Uterus (tissue), 4 donors: Measurements from ENCODE around the gene HDGFL3. TPM values are rescaled to one million over a fixed set of nuclear protein-coding genes. Genes with fewer than 3 reads are reported as not detected.

ENCODE experiments used
- DNase-seq, 2 donors: peaks; one replicate each; pipeline ENCODE4 v3.0.0-alpha.2; 2019 to 2020
- H3K27ac ChIP-seq, 2 donors: fragments of 200-600 bp; sonication (generic); 1 replicate in 1 of 2; 2 replicates in 1 of 2; pipeline ENCODE4 v1.5.1; 2016 to 2018
- H3K27me3 ChIP-seq, 2 donors: fragments of 200-600 bp; sonication (generic); one replicate each; pipeline ENCODE4 v1.5.1; 2018 to 2019; ENCODE audit warnings: control low read depth in 1 of 2
- H3K36me3 ChIP-seq, 2 donors: fragments of 200-600 bp; sonication (generic); one replicate each; pipeline ENCODE4 v1.5.1; 2019; ENCODE audit warnings: control low read depth in 1 of 2
- H3K4me1 ChIP-seq, 2 donors: fragments of 200-600 bp; sonication (generic); one replicate each; pipeline ENCODE4 v1.5.1; 2018 to 2019; ENCODE audit warnings: control low read depth in 1 of 2
- H3K4me3 ChIP-seq, 2 donors: fragments of 200-600 bp; sonication (generic); 1 replicate in 1 of 2; 2 replicates in 1 of 2; pipeline ENCODE4 v1.5.1; 2018 to 2019; ENCODE audit warnings: mild to moderate bottlenecking in 1 of 2
- H3K9me3 ChIP-seq, 2 donors: fragments of 200-600 bp; sonication (generic); one replicate each; pipeline ENCODE4 v1.5.1; 2019; ENCODE audit warnings: control low read depth in 1 of 2
- POLR2A ChIP-seq, 2 donors: fragments of 450-650 bp; IDR thresholded peaks; one replicate each; pipeline ENCODE4 v1.6.1; 2016; ENCODE audit warnings: antibody characterized with exemption in 2 of 2, mild to moderate bottlenecking in 1 of 2, moderate library complexity in 1 of 2
- intact Hi-C: fragments of 100-400 bp; cut with DNase I; formaldehyde crosslinking; loops from one replicate; pipeline ENCODE4 v1.15.1; 2023; ENCODE audit warnings: low total_unique reads
- total RNA-seq, 4 donors: library from RNA; depleted of rRNA in 3 of 4; stranded (reverse); fragments of >200 nt in 3 of 4; gene quantifications; one replicate each; pipeline versions ENCODE4 v1.1.0 to v1.2.4, GENCODE V29; 2014 to 2023
- TF ChIP-seq, protein P1 (sequence below), 4 experiments: fragments of 200-600 bp in 2 of 4; fragments of 450-650 bp in 2 of 4; sonication (generic) in 2 of 4; IDR thresholded peaks; one replicate each; pipeline ENCODE4 v1.5.1; 2016 to 2019; ENCODE audit warnings: antibody characterized with exemption in 4 of 4, mild to moderate bottlenecking in 2 of 4, moderate library complexity in 1 of 4
- donor health status: DM: yes; HTN: yes; CAD: no.

The HDGFL3 gene
- total RNA-seq, 4 donors from 2014 or later: 12.8 to 70.9 (median 38.1) TPM

DNA sequence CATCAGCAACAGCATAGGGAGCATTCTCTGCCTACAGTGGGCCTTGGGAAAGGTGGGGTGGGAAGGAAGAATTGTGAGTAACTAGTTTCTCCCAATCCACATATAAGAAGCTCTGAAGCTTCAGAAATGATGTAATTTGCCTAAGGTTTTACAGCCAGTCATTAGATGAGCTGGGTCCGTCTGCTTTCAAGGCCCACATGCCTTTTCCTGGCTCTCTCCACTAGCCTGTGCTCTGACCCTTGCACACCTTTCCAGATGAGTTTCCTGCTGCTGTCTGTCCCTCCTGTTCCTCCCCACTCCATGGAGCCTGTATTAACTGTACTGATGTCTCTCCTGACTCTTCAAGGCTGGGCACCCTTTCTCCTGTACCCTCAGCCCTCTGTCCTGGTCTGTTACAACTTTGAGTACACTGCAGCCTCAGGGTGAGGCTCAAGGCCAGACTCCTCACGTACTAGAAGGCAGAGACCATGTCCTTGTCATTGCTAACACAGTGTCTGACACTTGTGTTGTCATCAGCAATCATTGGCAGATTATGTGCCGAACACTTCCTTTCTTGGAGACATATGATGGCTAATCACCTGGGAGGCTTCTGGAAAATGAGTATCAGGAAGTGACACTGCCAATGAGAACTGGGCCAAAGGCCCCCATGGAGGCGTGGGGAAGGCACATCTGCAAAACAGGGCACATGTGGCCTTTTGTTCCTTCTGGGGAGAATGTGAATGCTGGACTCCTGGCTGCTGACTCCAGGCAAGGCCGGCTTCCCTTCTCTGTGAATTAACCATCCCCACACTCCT, 93.5 kb downstream of the HDGFL3 start:
- Histone ChIP-seq H3K4me3 (no peak overlapping the region), H3K27me3 (no peaks in the 10 kb centered on the region), H3K36me3 (no peaks in the 10 kb centered on the region), H3K4me1 (no peaks in the 10 kb centered on the region), H3K9me3 (no peaks in the 10 kb centered on the region), H3K27ac (peak overlapping the region in 1 of 2 donors; percentile 35)
- TF ChIP-seq POLR2A (IDR thresholded peaks at IDR 0.05): no peak
- TF ChIP-seq, protein P1, sequence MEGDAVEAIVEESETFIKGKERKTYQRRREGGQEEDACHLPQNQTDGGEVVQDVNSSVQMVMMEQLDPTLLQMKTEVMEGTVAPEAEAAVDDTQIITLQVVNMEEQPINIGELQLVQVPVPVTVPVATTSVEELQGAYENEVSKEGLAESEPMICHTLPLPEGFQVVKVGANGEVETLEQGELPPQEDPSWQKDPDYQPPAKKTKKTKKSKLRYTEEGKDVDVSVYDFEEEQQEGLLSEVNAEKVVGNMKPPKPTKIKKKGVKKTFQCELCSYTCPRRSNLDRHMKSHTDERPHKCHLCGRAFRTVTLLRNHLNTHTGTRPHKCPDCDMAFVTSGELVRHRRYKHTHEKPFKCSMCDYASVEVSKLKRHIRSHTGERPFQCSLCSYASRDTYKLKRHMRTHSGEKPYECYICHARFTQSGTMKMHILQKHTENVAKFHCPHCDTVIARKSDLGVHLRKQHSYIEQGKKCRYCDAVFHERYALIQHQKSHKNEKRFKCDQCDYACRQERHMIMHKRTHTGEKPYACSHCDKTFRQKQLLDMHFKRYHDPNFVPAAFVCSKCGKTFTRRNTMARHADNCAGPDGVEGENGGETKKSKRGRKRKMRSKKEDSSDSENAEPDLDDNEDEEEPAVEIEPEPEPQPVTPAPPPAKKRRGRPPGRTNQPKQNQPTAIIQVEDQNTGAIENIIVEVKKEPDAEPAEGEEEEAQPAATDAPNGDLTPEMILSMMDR (IDR thresholded peaks at IDR 0.05): no peak
- intact Hi-C loops: no loop called here
- no peak for DNase-seq

GRCh38 chr15:83112956-83113299, 94.7 kb downstream of the HDGFL3 start:
- no peaks in the 10 kb centered on the region for H3K9me3 ChIP-seq
- no peak overlapping the region for H3K4me3 ChIP-seq
- TF ChIP-seq, protein P1 (IDR thresholded peaks at IDR 0.05): no peak
- no peak for TF ChIP-seq POLR2A (IDR thresholded peaks at IDR 0.05)
- H3K36me3 ChIP-seq: no peaks in the 10 kb centered on the region
- H3K27me3 ChIP-seq: no peaks in the 10 kb centered on the region
- peaks cover 0 to under 1% of the 10 kb centered on the region in 2 donors for H3K4me1 ChIP-seq
- intact Hi-C loops: no loop called here
- DNase-seq: peak in 1 of 2 donors; percentile 39
- peak overlapping the region in 1 of 2 donors; percentile 15 for H3K27ac ChIP-seq

- no peaks in the 10 kb centered on the region for H3K36me3 ChIP-seq
- H3K27ac ChIP-seq: peak overlapping the region in 1 of 2 donors; percentile 15
- TF ChIP-seq, protein P1 (IDR thresholded peaks at IDR 0.05): no peak
- no peak for TF ChIP-seq POLR2A (IDR thresholded peaks at IDR 0.05)
- DNase-seq: peak in 1 of 2 donors; percentile 37
- H3K27me3 ChIP-seq: no peaks in the 10 kb centered on the region
- no peaks in the 10 kb centered on the region for H3K9me3 ChIP-seq
- no peak overlapping the region for H3K4me3 ChIP-seq
- peaks cover 0 to 6% of the 10 kb centered on the region in 2 donors for H3K4me1 ChIP-seq
- intact Hi-C loops: no loop called here
Measured at GRCh38 chr15:83112233-83112955, 95.2 kb downstream of the HDGFL3 start.

GRCh38 chr15:83111149-83111548, 96.5 kb downstream of the HDGFL3 start:
- no peak for DNase-seq
- no peak overlapping the region for H3K4me3 ChIP-seq
- TF ChIP-seq, protein P1 (IDR thresholded peaks at IDR 0.05): no peak
- TF ChIP-seq POLR2A (IDR thresholded peaks at IDR 0.05): no peak
- H3K36me3 ChIP-seq: no peaks in the 10 kb centered on the region
- H3K4me1 ChIP-seq: peaks cover 0 to 10% of the 10 kb centered on the region in 2 donors
- intact Hi-C loops: no loop called here
- H3K27me3 ChIP-seq: no peaks in the 10 kb centered on the region
- H3K27ac ChIP-seq: no peak overlapping the region
- no peaks in the 10 kb centered on the region for H3K9me3 ChIP-seq

- Histone ChIP-seq H3K27me3 (no peaks in the 10 kb centered on the region), H3K36me3 (no peaks in the 10 kb centered on the region), H3K4me3 (no peak overlapping the region), H3K9me3 (no peaks in the 10 kb centered on the region), H3K4me1 (peaks cover 0 to 10% of the 10 kb centered on the region in 2 donors), H3K27ac (no peak overlapping the region)
- intact Hi-C loops: no loop called here
- TF ChIP-seq, protein P1 (IDR thresholded peaks at IDR 0.05): no peak
- TF ChIP-seq POLR2A (IDR thresholded peaks at IDR 0.05): no peak
- DNase-seq: no peak
Measured at GRCh38 chr15:83110381-83110780, 97.2 kb downstream of the HDGFL3 start.
